DMS 273 (cell line): Measurements from ENCODE around the gene EEFSEC.

Source experiments
- DNase-seq: peaks from one replicate; lab custom pipeline; 2025; ENCODE audit not compliant: unreplicated experiment; lab: John Stamatoyannopoulos, UW

EEFSEC gene

DNA sequence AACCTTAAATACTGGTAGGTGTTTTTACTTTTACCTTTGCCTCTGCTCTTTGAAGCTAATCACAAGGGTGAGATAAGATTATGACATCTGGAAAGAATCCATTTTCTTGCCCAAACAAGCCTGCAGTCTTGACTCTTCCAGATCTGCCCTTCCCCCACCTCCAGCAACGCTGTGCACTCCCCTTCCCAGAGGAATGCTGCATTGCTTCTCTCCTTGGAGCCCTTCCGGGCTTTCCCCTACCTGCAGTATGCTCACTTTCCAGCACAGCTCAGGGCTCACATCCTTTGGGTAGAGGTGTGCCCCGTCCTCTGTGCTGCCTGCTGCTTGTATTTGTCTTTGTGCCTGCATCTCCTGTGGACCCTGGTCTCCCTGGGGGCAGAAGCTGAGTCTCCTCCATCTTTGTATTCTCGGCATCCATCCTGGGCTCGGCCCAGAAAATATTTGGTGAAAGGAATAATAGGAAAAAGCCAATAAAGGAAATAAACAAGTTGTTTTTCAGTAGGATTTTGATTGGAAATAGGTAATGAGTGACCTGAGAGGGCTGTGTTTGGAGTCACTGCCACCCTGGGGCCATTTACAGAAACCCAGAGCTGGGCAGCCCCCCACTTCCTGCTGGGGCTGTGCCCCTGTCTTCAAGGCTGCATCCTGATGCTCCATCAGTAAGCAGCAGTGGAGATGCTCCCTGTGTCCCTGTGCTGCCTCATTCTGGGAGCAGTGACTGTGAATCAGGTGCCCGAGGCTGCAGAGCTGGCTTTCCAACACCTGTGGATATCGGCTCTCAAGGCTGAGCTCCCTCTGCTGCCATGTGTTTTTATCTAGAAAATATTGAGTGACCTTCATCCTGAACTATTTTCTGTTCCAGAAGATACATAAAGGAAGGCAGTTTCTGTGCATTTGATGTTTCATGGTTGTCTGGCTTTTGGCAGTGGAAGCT lies 117.5 kb downstream of the EEFSEC start:
- peak; percentile 55 for DNase-seq

DNA sequence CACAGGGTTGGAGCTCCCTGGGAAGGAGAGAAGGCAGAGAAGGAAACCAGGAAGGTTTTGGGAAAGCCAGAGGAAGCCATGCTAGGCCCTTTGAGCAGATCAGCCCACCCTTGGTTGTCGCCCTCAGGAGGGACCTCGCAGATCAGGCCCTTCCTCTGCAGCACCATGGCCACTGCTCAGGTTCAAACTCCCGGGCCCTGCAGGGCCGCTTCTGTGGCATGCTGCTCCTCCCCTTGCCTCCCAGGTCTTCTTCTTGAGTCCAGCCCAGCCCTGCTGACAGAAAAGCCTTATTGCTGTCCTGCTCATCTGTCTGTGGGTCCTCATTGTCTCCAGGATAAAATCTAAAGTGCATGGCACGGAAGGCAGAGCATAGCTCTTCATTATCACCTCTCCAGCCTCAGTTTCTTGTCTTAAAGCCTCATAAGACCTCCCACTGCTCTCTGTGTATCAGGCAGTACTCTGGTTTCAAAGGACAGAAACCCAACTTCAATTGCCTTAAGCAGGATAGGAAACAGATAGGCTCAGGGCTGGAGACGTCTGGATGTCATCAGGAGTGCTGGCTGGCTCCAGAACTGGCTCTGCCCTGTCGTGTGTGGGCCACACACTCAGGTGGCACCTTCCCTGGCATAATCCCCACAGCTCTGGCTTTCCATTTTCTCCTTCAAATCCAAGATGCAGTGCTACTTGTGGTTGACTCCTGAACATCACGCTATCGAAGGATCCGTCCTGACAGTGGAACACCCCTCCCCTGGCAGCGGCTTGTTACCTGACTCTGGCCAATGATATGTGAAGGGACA lies 118.5 kb downstream of the EEFSEC start:
- no peak for DNase-seq

DNA sequence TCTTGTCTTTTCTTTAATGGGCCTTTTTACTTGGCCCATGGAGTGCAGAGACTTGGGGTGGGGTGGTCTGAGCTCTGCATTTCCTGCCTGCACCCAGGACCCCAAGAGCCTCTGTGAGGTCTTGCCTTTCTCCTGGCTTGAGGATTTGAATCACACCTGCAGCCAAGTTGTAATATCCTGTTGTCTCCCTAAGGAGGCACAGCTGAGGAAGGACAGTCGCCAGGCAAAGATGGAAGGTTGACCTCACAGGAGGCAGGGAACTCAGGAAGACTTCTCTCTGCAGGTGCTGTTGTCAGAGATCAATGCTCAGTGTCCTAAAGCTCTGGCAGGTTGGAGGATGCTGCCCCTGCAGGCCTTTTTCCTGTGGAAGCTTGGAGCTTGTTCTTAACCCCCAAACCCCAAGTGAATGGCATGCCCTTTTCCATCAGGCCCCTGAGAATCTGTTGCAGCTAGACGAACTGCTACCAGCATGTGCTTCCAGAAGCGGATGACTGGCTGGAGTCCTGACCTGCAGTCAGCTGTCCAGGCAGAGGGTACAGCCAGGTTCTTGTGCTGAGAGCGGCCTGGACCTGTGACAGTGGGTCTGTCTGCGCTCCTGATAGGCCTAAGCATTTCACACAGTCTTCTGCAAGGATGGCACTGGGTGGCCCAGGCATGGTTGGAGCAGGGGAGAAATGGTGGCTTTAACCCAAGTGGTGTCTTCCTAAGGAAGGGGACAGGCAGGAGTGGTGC lies 120.0 kb downstream of the EEFSEC start:
- no peak for DNase-seq

DNA sequence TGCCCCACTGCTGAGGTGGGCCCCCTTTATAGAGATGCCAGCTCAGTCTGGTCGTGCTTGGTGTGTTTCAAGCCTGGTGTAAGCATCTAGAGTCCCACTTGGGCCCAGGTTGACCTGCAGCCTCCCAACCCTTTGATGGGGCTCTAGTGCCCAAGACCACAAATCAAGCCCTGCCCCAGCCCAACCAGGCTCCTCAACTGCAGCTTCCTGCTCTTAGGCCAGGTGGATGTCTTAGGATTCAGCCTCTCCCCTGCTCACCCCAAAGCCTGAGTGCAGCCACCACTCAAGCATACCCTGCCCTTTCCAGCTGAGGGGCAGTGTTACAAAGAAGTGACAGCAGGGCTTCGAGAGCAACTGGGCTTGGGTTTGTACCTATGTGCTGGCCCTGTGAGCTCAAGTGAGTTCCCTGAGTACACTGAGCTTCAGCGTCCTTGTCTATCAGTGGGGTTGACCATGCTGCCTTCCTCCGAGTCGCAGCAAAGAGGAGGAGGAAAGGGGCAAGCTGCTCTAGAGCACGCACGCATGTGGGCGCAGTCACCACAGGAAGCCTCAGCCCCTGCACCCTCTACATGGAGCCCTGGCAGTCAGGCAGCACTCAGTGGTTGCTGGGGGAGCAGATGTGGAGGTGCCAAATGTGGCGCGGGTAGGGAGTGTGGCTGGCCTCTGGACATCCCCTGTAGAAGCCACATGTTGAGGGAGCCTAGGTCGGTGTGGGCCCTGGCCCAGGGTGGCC lies 120.7 kb downstream of the EEFSEC start:
- no peak for DNase-seq

DNA sequence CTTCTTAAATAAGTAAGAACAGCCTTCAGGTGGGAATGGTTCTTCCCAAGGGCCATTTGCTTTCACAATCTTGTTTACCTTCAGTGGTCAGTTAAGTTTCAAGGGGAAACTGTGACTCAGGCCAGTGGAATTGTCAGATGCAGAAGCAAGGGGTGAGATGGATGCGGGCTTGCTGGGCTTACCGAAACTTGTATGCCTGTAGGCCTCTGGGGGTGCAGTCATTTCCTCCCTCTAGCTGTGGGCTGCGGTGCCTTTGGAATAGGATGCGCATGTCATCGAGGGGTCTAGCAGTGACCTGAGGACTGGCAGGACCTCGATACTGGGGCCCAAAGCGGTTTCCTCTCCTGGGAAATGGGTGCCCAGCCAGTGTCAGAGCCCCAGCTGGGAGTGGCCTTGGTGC lies 121.6 kb downstream of the EEFSEC start:
- DNase-seq, result no peak

DNA sequence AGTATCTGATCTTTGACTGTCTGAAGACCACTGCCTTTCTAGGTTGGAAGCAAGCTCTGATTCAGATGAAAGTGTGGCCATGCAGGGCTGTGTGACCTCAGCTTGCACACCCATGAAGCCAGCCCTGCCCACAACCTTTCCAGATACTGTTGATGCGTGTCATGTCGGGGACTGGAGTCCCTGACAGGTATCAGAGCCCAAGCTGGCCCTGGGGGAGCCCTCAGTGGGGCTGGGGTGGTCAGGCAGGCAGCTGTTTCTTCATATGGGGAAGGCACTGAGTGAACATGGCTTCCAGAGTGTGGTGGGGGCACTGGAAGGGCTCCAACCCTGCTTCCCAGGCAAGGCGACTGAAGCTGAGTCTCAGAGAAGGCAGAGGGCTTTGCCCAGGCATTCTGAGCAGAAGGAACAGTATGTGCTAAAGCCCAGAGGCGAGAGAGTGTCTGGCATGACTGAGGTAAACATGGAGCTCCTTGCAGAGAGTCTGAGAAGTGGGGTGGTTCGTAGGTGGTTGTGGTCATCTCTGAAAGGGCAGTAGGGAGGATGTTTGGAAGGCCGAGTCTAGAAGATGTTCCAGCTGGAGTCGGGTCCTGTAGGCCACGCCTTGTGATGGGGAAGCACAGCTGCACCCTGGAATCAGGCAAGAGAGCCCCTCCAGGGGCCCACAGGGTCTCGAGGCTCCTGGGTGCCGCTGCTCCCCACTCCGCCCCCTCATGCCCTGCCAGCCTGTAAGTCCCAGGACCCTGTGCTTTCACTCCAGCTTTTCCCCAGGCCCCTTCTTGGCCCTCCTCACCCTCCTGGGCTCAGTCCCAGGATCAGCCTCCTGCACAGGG lies 122.2 kb downstream of the EEFSEC start:
- no peak for DNase-seq

DNA sequence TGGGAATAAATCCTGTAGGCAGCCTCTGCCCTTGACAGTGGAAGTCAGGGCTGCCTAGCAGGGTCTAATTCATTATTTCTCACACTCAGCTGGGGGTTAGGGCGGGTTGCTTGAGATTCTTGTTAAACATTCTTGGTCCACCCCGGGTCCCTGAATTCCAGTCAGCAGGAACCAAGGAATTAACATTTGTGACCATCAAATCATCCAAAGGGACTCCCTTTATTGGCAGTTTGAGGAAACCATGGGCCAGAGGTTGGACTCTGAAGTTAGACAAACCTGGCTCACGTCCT lies 122.8 kb downstream of the EEFSEC start:
- DNase-seq, result no peak

DNA sequence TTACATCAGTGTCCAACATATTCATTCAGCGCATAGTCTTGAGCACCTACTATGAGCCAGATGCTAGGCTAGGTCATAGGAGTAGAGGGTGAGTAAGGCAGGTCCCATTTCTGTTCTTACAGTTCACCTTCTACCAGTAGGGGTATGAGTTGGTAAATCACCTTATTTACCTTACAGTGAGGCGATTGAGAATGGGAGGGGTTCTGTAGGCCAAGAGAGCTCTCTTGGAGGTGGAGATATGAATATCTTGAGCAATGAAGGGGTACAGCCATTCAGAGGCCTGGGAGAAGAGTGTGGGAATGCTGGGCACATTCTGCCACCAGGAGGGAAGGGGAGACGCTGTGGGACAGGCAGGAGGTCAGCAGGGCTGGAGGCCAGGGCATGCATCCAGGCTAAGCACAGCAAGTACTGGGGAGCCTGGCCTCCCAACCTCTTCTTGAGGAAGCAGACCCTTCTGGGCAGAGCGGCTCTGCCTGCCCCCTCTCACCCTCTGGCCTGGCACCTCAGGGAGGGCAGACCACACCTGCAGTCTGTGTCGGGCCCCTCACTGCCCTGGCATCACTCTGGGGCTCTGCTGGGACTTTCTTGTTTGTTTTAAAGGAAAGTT lies 123.4 kb downstream of the EEFSEC start:
- DNase-seq, result no peak

DNA sequence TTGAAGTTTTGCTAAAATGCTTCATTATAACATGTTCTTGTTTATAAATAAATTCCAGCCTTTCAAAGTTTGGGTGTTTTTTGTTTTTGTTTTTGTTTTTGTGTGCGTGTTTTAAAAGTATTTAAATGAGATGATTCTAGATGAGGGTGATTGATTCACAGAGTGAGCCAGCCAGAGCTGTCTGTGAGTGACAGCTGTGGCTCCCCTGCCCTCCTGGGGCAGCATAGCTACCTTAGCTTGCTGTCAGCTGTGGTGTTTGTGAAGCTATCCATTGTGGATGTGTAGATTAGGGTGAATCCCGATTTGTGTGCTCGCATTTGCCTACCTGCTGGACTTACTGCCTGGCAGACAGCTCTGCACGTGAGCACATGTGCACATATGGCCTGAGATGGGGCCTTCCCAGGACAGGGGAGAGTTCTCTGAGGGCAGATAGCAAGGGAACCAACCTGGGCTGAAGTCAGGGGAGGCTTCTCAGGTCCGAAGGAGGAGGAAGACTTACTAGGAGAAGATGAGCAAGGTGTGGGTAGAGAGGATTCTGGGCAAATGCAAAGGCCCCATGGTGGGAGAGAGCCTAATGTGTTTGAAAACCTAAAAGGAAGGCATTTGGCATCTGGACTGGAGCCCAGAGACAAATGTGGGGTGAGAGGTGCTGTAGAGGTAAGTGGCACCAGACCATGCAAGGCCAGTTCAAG lies 124.2 kb downstream of the EEFSEC start:
- peak; percentile 57 for DNase-seq

DNA sequence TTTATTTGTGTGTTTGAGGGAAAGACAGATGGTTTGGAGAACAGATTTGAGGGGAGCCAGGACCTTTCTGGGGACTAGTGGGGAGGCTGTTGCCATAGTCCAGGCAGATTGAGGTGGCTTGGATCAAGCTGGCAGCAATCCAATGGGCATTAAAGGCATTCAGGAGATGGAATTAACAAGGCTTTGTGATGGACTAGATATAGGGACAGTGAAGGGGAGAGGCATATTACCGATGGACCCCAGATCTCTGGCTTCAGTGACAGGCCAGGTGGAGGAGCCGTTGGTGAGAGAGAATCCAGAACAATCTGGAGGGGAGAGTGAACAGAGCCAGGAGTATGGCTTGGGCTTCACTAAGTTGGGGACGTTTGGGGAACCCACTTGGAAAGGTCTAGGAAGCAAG lies 124.8 kb downstream of the EEFSEC start:
- DNase-seq, result peak; percentile 57

DNA sequence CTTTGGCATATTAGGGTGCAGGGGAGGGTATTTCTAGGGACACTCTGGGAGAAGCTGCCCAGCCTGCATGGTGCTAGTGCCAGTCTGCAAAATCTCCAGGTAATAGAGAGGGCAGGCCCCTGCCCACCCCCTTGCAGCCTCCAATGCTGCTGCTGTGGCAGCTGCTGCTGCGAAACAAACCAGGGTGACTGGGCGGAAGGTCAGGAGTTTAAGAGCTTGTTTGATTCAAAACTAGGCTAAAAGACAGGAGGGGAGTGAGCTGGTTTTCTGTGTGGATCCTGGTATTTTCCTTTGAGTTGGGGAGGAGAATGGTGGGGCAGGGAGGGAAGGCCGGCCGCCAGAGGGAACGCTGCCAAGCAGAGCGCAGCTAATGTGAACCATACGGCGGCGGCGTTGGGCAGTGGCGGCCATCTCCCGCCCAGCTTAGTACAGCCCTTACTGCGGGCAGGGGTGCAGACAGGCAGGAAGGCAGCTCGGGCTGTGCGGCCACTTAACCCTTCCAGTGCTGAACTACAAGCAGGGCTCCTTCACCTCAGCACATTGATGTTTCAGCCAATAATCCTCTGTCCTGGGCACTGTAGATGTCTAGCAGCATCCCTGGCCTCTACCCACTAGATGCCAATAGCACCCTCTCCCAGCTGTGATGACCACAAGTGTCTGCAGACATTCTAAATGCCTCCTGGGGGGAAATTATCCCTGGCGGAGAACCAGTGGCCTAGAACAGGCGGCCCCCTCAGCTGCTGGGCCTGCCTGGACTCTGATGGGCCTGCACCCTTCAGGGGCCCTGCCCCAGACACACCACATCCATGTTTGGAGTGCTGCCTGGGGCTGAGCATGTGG lies 125.7 kb downstream of the EEFSEC start:
- peak; percentile 86 for DNase-seq

DNA sequence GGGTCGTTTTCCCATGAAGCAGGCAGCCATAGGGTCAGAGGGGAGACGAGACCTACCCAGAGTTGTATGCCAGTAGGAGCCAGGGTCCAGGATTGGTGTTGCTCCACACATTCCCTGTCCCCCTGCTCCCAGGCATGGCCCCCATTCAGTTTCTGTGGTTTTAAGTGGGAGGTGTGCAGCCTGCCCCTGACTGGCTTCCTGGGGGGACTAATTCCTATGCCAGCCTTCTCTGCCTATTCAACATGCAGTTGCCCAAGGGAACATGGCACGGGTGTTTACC lies 126.3 kb downstream of the EEFSEC start:
- DNase-seq, result no peak

DNA sequence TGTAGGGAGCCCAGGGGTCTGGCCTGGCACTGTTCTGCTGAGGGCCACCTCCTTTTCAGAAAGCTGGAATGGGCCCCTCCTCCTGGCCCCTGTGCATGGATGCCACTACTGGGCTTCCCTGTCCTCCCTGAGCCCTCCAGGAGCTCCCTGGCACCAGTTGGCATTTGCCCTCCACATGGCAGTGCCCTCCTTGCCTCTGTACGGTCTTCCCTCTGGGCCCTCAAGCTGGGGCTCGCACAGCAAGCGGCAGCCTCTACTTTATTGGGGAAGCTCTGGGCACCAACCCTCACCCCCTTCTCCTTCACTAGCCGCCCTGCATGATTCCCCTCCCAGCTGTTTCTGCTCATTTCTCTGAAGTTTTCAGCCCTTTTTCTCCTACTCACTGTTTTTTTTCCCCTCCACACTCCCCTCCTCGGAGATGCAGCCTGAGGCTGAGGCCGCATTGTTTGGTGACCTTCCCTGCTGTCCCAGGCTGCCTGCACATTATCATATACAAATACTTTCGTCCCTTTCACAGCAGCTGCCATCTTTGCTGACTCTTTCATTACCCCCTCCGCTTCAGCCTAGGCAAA lies 127.3 kb downstream of the EEFSEC start:
- DNase-seq, result no peak

DNA sequence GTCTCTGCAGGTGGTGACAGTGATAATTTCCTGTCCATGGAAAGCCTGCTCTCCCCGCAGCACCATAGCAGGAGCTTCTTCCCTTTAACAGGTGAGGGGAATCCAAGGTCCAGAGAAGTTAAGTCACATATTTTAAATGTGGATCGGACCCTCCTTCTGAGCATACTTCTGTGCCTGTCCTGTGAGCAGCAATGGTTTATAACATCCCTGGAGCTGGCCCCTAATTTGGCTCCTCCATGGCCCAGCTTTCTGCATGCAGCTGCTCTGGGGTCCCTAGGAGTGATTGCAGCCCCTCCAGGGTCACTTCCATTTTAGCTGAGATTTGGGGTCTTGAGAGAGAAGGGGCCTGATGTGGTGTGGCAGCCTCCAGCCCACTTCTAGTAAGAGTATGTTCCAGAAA lies 127.8 kb downstream of the EEFSEC start:
- no peak for DNase-seq

DNA sequence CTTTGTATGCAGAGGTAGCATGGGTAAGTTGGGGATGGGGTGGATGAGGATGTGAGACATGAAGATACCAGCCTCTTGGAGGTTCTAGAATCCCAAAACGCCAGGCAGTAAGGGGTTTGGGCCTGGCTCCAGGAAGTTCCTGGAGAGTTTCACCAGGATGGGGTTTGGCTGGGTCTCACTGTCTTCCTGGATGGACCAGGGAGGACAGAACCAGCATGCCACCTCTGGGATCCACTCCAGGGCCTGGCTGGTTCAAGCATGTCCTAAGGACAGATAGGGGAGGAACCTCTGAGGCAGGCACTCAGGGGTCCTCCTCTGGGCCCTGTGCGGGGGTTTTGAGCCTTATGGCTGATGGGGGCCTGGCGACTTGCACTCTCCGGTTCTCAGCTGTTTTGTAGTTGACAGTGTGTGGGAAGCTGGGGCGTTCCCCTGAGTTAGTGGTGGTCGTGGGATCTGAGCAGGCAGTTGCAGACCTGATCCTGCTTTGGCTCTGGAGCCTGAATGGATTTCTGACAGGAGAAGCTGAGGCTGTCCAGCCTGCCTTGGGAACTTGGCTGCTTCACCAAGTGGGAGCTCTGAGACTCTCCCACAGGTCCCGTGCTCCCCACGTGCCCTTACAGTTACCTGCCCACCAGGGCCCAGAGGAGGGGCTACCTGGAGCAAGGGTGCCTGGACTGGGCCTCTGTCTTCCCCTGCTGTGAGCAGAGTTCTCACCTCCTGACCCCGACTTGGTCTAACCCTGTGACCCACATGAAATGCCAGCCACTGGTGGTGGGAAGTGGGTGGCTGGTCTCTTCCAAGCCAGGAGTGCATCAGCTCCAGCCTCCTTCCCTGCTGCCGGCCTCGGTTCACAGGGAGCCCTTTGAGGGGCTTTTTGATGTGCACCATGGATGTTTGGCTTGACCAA lies 128.4 kb downstream of the EEFSEC start:
- no peak for DNase-seq

DNA sequence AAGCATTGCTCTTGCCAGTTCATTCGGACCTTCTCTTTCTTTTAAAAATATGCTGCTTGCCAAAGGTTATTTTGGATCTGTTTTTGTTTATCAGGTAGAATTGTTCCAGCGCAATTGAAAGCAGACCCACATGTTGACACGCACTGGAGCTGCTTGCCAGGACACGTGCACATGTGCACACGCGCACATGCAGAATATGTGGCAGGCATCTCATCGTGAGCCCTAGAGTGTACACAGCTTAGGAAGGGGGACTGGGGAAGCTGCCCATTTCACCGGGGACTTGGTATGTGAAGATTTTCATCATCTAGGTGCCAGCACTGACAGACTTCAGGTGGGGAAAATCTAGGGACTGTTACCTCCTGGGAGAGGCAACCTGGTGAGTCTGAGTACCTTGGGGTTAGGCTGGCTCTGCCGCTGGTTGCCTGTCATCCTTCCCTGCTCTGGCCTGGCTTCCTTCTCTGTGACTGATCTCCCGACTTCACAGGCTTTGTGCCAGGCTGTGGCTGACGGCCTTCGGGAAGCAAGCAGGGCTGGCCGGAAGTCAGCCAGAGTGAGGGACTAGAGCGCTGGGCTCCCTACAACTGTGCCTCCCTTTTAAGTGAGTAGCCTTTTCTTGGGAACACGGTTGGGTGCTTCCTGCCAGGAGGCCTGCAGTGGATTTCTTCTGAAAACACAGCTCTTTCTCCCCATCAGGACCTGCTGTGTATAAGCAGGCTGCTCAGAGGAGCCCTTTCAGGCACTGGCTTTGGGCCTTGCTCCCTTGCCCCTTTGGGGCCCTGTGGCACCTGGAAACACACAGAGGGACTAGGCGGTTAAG lies 129.3 kb downstream of the EEFSEC start:
- DNase-seq, result no peak
